GM18951 (cell line): ENCODE results near the gene GDF11.

Source experiments
- POLR2A ChIP-seq: IDR thresholded peaks from 4 replicates; pipeline ENCODE4 v1.6.1; 2011; ENCODE audit warnings: mild to moderate bottlenecking; ENCODE audit not compliant: insufficient read length, insufficient read depth; ENCODE audit errors: extremely low read depth
- in situ Hi-C: fragments of 300-500 bp; cut with MboI; formaldehyde crosslinking; loops from one replicate; pipeline ENCODE4 v1.12.0; 2022; ENCODE audit warnings: low sequenced_read_pairs, mixed read lengths, inconsistent platforms; ENCODE audit not compliant: unreplicated experiment

GDF11 gene

DNA sequence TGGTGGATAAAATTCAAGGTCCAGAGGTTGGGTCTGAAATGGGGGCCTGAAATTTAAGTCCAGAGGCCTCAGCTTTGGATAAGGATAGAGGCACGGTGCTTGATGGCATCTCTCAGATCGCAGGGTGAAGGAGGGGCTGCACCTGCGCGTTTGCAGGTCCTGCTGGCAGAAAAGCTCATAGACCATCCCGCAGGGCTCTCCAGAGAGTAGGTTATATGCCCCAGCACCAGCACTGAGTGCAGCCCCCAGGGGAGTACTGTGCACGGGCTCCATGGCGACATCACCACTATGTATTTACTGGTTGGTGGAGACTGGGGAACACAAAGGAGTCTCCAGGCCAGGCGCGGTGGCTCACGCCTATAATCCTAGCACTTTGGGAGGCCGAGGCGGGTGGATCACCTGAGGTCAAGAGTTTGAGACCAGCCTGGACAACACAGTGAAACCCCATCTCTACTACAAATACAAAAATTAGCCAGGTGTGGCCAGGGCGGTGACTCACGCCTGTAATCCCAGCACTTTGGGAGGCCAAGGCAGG is 9.8 kb upstream of the GDF11 start:
- no peak for TF ChIP-seq POLR2A
- in situ Hi-C loops: no loop called here

- in situ Hi-C loops: no loop called here
- TF ChIP-seq POLR2A: no peak
Observed at GRCh38 chr12:55733858-55734257, 9.1 kb upstream of the GDF11 start.

GRCh38 chr12:55734595-55734994 is 8.3 kb upstream of the GDF11 start:
- TF ChIP-seq POLR2A: no peak
- in situ Hi-C loops: no loop called here

DNA sequence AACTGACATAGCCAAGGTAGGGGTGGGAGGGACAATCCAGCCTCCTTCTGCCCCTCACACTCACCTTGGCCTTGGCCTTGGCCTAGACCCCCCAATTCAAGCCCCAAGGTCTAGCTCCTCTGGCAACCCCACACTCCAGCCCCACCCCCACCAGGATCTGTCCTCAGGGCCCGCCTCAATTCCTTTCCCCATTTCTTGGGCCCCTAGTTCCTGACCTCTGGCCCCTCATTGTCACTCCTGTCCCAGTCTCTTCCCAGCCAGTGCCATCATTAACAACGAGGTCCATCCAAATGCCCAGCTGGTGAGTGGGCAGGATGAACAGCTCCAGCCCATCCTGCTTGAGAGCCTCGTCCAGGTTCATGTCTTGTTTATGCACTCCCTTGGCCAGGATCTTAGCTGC is 6.8 kb upstream of the GDF11 start:
- in situ Hi-C loops: no loop called here
- no peak for TF ChIP-seq POLR2A

- TF ChIP-seq POLR2A: no peak
- in situ Hi-C loops: no loop called here
Observed at GRCh38 chr12:55736780-55737580, 5.9 kb upstream of the GDF11 start.

GRCh38 chr12:55737581-55738122 is 5.3 kb upstream of the GDF11 start:
- TF ChIP-seq POLR2A: no peak
- in situ Hi-C loops: no loop called here

- TF ChIP-seq POLR2A: no peak
- in situ Hi-C loops: no loop called here
Observed at GRCh38 chr12:55738123-55739024, 4.5 kb upstream of the GDF11 start.

DNA sequence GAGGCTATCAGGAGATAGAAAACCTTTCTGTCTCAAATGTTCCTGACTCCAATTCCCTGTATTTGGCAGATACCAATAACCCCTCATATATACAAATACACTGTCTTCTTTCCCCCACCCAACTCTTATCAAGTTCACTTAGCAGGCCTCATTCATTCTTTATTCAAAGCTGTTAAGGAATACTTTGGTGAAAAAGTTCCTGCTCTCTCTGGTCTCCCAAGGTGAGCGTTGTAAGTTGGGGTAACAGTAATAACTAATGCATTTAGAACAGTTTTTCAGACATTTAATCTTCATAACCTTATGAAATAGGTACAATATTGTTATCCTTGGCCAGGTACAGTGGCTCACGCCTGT is 3.9 kb upstream of the GDF11 start:
- no peak for TF ChIP-seq POLR2A
- in situ Hi-C loops: no loop called here

- in situ Hi-C loops: loop anchor here (10.0 kb wide), 1 partner anchor 203 kb away; no protein-coding TSS in a partner anchor
- TF ChIP-seq POLR2A: no peak
Observed at GRCh38 chr12:55741931-55742680, 816 bp upstream of the GDF11 start.

GRCh38 chr12:55743406-55744339 is 751 bp downstream of the GDF11 start:
- in situ Hi-C loops: loop anchor here (10.0 kb wide), 1 partner anchor 201 kb away; no protein-coding TSS in a partner anchor

GRCh38 chr12:55744340-55745030 is 1.6 kb downstream of the GDF11 start:
- TF ChIP-seq POLR2A: no peak
- in situ Hi-C loops: loop anchor here (10.0 kb wide), 1 partner anchor 200 kb away; no protein-coding TSS in a partner anchor

More at GRCh38 chr12:55743406-55744339, 751 bp downstream of the GDF11 start:
- peak; percentile 40 for TF ChIP-seq POLR2A
